A673 (cell line): ENCODE measurements around the gene SEC14L3.

Source experiments
- CTCF ChIP-seq: fragments of 300-800, 200-600 bp; sonication (generic); conservative IDR thresholded peaks from 2 replicates; pipeline ENCODE4 v1.5.1; 2017; ENCODE audit warnings: low read depth, mild to moderate bottlenecking, antibody characterized with exemption, low read length, moderate library complexity, mixed read lengths
- EZH2 ChIP-seq: fragments of 200-600 bp; sonication (generic); IDR thresholded peaks from 2 replicates; pipeline ENCODE4 v1.6.1; 2017; ENCODE audit warnings: borderline replicate concordance, low read depth, mild to moderate bottlenecking, mixed read lengths, antibody characterized with exemption, low read length; ENCODE audit not compliant: poor library complexity, severe bottlenecking

- TF ChIP-seq CTCF (no peak), EZH2 (no peak)
Measured at GRCh38 chr22:30497466-30498150, 25.8 kb upstream of the SEC14L3 start.
